GM23338 (cell line): Measurements from ENCODE around the gene ZNF740. TPM values are rescaled to one million over a fixed set of nuclear protein-coding genes. Genes with fewer than 3 reads are reported as not detected.
A peak's percentile ranks its signal among the peaks of the same experiment; 100 is the strongest.
"Not testable (repeated sequence)": the region's sequence is repeated elsewhere in the genome, so short reads cannot be mapped to it uniquely, and the experiment has no call there.

Source experiments
- ATAC-seq: fragments of 200-7000 bp; cut with Tn5 transposase; 3 replicates; pipeline ENCODE4 v1.9.1; 2020
- DNase-seq: peaks from one replicate; pipeline ENCODE4 v3.0.0-alpha.2; 2015; ENCODE audit warnings: low spot score
- H2AFZ ChIP-seq: fragments of 200-600 bp; sonication (generic); 2 replicates; pipeline ENCODE4 v1.8.0; 2016; ENCODE audit warnings: antibody characterized with exemption, mild to moderate bottlenecking, moderate library complexity
- H3F3A ChIP-seq: fragments of 200-600 bp; sonication (generic); replicated peaks from 2 replicates; pipeline ENCODE4 v1.8.0; 2017; ENCODE audit warnings: antibody characterized with exemption, mixed run types, low read depth
- H3K27ac ChIP-seq: fragments of 200-600 bp; sonication (generic); 2 replicates; pipeline ENCODE4 v1.6.1; 2016; ENCODE audit warnings: low read depth
- H3K27me3 ChIP-seq: fragments of 200-600 bp; sonication (generic); 2 replicates; pipeline ENCODE4 v1.8.0; 2016; ENCODE audit warnings: mild to moderate bottlenecking, mixed run types, moderate library complexity; ENCODE audit not compliant: insufficient read depth
- H3K36me3 ChIP-seq: fragments of 200-600 bp; sonication (generic); 2 replicates; pipeline ENCODE4 v1.8.0; 2016; ENCODE audit warnings: mild to moderate bottlenecking; ENCODE audit not compliant: insufficient read depth
- H3K4me1 ChIP-seq: fragments of 200-600 bp; sonication (generic); 2 replicates; pipeline ENCODE4 v1.8.0; 2016; ENCODE audit warnings: mild to moderate bottlenecking, moderate library complexity; ENCODE audit not compliant: insufficient read depth
- H3K4me2 ChIP-seq: fragments of 200-600 bp; sonication (generic); 2 replicates; pipeline ENCODE4 v1.7.1; 2017; ENCODE audit warnings: mixed run types
- H3K4me3 ChIP-seq: fragments of 200-600 bp; sonication (generic); 2 replicates; pipeline ENCODE4 v1.6.1; 2016; ENCODE audit warnings: mixed run types
- H3K79me2 ChIP-seq: fragments of 200-600 bp; sonication (generic); replicated peaks from 2 replicates; pipeline ENCODE4 v1.8.0; 2017; ENCODE audit warnings: mild to moderate bottlenecking; ENCODE audit not compliant: insufficient read depth
- H3K9me2 ChIP-seq: fragments of 200-600 bp; sonication (generic); 2 replicates; pipeline ENCODE4 v1.8.0; 2017; ENCODE audit not compliant: insufficient read depth
- H4K20me1 ChIP-seq: fragments of 200-600 bp; sonication (generic); replicated peaks from 2 replicates; pipeline ENCODE4 v1.8.0; 2017; ENCODE audit warnings: mild to moderate bottlenecking; ENCODE audit not compliant: insufficient read depth
- H3K27ac Mint-ChIP-seq: 2 replicates; pipeline ENCODE4 v1.8.0; 2020; ENCODE audit warnings: inconsistent platforms, mild to moderate bottlenecking, moderate library complexity, mixed read lengths
- H3K27me3 Mint-ChIP-seq: 3 replicates; pipeline ENCODE4 v1.8.0; 2022; ENCODE audit warnings: low read depth, mild to moderate bottlenecking, moderate library complexity, mixed read lengths, inconsistent platforms; ENCODE audit not compliant: insufficient read depth, poor library complexity
- H3K36me3 Mint-ChIP-seq: 3 replicates; pipeline ENCODE4 v1.8.0; 2021; ENCODE audit warnings: low read depth, mild to moderate bottlenecking, inconsistent platforms, moderate library complexity, mixed read lengths
- H3K4me1 Mint-ChIP-seq: 3 replicates; pipeline ENCODE4 v1.8.0; 2020; ENCODE audit warnings: mild to moderate bottlenecking, inconsistent platforms, mixed read lengths
- H3K4me3 Mint-ChIP-seq: 3 replicates; pipeline ENCODE4 v1.8.0; 2021; ENCODE audit warnings: moderate library complexity, mild to moderate bottlenecking, inconsistent platforms, mixed read lengths
- H3K9me3 Mint-ChIP-seq: 3 replicates; pipeline ENCODE4 v1.8.0; 2020; ENCODE audit warnings: moderate library complexity, mild to moderate bottlenecking, inconsistent platforms, mixed read lengths
- CREB1 ChIP-seq: fragments of 250-450 bp; sonication (Bioruptor Pico); IDR thresholded peaks from 2 replicates; pipeline ENCODE4 v1.5.0; 2020; ENCODE audit warnings: low read depth, mild to moderate bottlenecking, moderate library complexity
- EZH2 ChIP-seq: fragments of 200-600 bp; sonication (generic); IDR thresholded peaks from one replicate; pipeline ENCODE4 v1.8.0; 2017; ENCODE audit warnings: antibody characterized with exemption, mild to moderate bottlenecking, low read depth; ENCODE audit not compliant: unreplicated experiment
- JUNB ChIP-seq: IDR thresholded peaks from one replicate; pipeline ENCODE4 v1.6.1; 2016; ENCODE audit warnings: antibody characterized with exemption; ENCODE audit not compliant: unreplicated experiment
- STAT1 ChIP-seq: IDR thresholded peaks from one replicate; pipeline ENCODE4 v1.6.1; 2016; ENCODE audit warnings: antibody characterized with exemption; ENCODE audit not compliant: unreplicated experiment
- ZNF114 ChIP-seq: fragments of 250-450 bp; sonication (Bioruptor Pico); IDR thresholded peaks from 2 replicates; pipeline ENCODE4 v1.5.0; 2020; ENCODE audit warnings: mild to moderate bottlenecking, moderate library complexity
- ZNF331 ChIP-seq: fragments of 250-450 bp; sonication (Bioruptor Pico); IDR thresholded peaks from 2 replicates; pipeline ENCODE4 v1.5.0; 2020; ENCODE audit warnings: low read depth, mild to moderate bottlenecking, moderate library complexity
- polyA plus RNA-seq: library from polyadenylated mRNA; unstranded; fragments of >200 nt; fragmentation: Nextera tagmentation; extraction: Ambion mirVana; gene quantifications from 2 replicates; pipeline ENCODE4 v1.2.1, GENCODE V29; 2016
- total RNA-seq: library from RNA; depleted of rRNA; stranded (reverse); fragments of >200 nt; shearing (Covaris generic); gene quantifications from 2 replicates; pipeline ENCODE4 v1.2.3, GENCODE V29; 2014
- TF ChIP-seq, protein P1 (sequence below): IDR thresholded peaks from 2 replicates; pipeline ENCODE4 v1.6.1; 2016; ENCODE audit warnings: antibody characterized with exemption
- TF ChIP-seq, protein P2 (sequence below): IDR thresholded peaks from one replicate; pipeline ENCODE4 v1.6.1; 2018; ENCODE audit warnings: antibody characterized with exemption; ENCODE audit not compliant: unreplicated experiment

The ZNF740 gene
- total and polyA plus RNA-seq, 2 experiments from 2014 or later, result 2.6 to 13.0 TPM

DNA sequence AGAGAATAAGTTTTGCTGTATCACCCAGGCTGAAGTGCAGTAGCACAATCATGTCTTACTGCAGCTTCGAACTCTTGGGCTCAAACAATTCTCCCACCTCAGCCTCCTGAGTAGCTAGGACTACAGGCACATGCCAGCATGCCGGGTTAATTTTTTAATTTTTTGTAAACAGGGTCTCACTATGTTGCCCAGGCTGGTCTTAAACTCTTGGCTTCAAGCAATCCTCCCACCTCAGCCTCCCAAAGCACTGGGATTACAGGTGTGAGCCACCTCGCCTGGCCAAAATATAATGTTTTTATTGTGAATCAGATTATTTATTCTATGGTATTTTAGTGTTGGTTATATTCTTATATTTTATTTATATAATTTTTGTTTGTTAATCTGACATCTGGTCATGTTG is 3.8 kb upstream of the ZNF740 start:
- Histone ChIP-seq H3K4me2 (no peak overlapping the region), H3F3A (peaks cover 14% of the 10 kb centered on the region), H3K79me2 (peaks cover 3% of the 10 kb centered on the region), H3K36me3 (peaks cover 2% of the 10 kb centered on the region; the same call in 1 of the 2 replicates), H3K27ac (no peak overlapping the region), H3K27me3 (peaks cover 78% of the 10 kb centered on the region), H4K20me1 (peaks cover 18% of the 10 kb centered on the region; the same call in 1 of the 2 replicates), H3K4me3 (no peak overlapping the region), H3K9me2 (no peaks in the 10 kb centered on the region), H2AFZ (no peak overlapping the region), H3K4me1 (peaks cover 21% of the 10 kb centered on the region)
- H3K4me3 Mint-ChIP-seq, result no peak overlapping the region
- H3K4me1 Mint-ChIP-seq, result peaks cover 27% of the 10 kb centered on the region
- no peaks in the 10 kb centered on the region for H3K9me3 Mint-ChIP-seq
- H3K27me3 Mint-ChIP-seq, result peaks cover 79% of the 10 kb centered on the region
- H3K27ac Mint-ChIP-seq, result no peak overlapping the region
- ATAC-seq (no peak), DNase-seq (no peak)
- TF ChIP-seq ZNF114 (CRISPR knock-in tag) (no peak), EZH2 (no peak), CREB1 (CRISPR knock-in tag) (no peak), STAT1 (no peak), ZNF331 (CRISPR knock-in tag) (no peak), JUNB (no peak)
- TF ChIP-seq, protein P1, sequence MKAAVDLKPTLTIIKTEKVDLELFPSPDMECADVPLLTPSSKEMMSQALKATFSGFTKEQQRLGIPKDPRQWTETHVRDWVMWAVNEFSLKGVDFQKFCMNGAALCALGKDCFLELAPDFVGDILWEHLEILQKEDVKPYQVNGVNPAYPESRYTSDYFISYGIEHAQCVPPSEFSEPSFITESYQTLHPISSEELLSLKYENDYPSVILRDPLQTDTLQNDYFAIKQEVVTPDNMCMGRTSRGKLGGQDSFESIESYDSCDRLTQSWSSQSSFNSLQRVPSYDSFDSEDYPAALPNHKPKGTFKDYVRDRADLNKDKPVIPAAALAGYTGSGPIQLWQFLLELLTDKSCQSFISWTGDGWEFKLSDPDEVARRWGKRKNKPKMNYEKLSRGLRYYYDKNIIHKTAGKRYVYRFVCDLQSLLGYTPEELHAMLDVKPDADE, result no peak
- TF ChIP-seq, protein P2, sequence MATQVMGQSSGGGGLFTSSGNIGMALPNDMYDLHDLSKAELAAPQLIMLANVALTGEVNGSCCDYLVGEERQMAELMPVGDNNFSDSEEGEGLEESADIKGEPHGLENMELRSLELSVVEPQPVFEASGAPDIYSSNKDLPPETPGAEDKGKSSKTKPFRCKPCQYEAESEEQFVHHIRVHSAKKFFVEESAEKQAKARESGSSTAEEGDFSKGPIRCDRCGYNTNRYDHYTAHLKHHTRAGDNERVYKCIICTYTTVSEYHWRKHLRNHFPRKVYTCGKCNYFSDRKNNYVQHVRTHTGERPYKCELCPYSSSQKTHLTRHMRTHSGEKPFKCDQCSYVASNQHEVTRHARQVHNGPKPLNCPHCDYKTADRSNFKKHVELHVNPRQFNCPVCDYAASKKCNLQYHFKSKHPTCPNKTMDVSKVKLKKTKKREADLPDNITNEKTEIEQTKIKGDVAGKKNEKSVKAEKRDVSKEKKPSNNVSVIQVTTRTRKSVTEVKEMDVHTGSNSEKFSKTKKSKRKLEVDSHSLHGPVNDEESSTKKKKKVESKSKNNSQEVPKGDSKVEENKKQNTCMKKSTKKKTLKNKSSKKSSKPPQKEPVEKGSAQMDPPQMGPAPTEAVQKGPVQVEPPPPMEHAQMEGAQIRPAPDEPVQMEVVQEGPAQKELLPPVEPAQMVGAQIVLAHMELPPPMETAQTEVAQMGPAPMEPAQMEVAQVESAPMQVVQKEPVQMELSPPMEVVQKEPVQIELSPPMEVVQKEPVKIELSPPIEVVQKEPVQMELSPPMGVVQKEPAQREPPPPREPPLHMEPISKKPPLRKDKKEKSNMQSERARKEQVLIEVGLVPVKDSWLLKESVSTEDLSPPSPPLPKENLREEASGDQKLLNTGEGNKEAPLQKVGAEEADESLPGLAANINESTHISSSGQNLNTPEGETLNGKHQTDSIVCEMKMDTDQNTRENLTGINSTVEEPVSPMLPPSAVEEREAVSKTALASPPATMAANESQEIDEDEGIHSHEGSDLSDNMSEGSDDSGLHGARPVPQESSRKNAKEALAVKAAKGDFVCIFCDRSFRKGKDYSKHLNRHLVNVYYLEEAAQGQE, result no peak
- peaks cover 8% of the 10 kb centered on the region for H3K36me3 Mint-ChIP-seq

DNA sequence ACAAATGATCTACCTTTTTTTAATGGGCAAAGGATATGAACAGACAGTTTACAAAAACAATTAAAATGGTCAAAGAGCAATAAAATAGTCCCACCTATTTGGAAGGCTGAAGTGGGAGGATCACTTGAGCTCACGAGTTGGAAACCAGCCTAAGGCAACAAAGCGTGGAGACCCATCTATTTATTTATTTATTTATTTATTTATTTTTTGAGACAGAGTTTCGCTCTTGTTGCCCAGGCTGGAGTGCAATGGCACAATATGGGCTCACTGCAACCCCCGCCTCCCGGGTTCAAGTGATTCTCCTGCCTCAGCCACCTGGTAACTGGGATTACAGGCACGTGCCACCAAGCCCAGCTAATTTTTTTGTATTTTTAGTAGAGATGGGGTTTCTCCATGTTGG is 3.1 kb upstream of the ZNF740 start:
- H3F3A ChIP-seq, result peaks cover 19% of the 10 kb centered on the region
- not testable (repeated sequence) for H3K9me2 ChIP-seq, H3K27ac Mint-ChIP-seq, H3K4me3 Mint-ChIP-seq, ATAC-seq, H3K9me3 Mint-ChIP-seq, H2AFZ ChIP-seq, H3K4me2 ChIP-seq, H3K27ac ChIP-seq, H3K4me3 ChIP-seq, DNase-seq, H3K36me3 ChIP-seq, H3K79me2 ChIP-seq
- peaks cover 71% of the 10 kb centered on the region for H3K27me3 ChIP-seq
- H3K4me1 ChIP-seq, result peaks cover 24% of the 10 kb centered on the region
- peaks cover 13% of the 10 kb centered on the region for H3K36me3 Mint-ChIP-seq
- H4K20me1 ChIP-seq, result peaks cover 23% of the 10 kb centered on the region
- peaks cover 32% of the 10 kb centered on the region for H3K4me1 Mint-ChIP-seq
- H3K27me3 Mint-ChIP-seq, result peaks cover 74% of the 10 kb centered on the region

DNA sequence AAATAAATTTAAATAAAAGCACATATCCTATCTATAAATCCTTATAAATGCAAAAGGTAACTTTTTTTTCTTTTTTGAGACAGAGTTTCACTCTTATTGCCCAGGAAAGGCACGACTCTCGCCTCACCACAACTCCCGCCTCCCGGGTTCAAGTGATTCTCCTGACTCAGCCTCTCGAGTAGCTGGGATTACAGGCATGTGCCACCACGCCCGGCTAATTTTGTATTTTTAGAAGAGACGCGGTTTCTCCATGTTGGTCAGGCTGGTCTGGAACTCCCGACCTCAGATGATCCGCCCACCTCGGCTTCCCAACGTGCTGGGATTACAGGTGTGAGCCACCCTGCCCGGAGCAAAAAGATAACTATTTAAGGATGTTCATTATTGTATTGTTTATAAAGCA is 1.7 kb upstream of the ZNF740 start:
- not testable (repeated sequence) for H3K9me2 ChIP-seq, DNase-seq, ATAC-seq, H3K27ac Mint-ChIP-seq, H3K9me3 Mint-ChIP-seq, H3K4me2 ChIP-seq, H3K4me3 ChIP-seq, H2AFZ ChIP-seq, H3K27ac ChIP-seq
- Histone ChIP-seq H3K4me1 (peaks cover 24% of the 10 kb centered on the region), H4K20me1 (peaks cover 31% of the 10 kb centered on the region), H3K27me3 (peaks cover 57% of the 10 kb centered on the region), H3K79me2 (peaks cover 17% of the 10 kb centered on the region), H3F3A (peaks cover 19% of the 10 kb centered on the region), H3K36me3 (peaks cover 11% of the 10 kb centered on the region; the same call in 1 of the 2 replicates)
- Mint-ChIP-seq H3K36me3 (peaks cover 25% of the 10 kb centered on the region), H3K4me1 (peaks cover 36% of the 10 kb centered on the region), H3K27me3 (peaks cover 60% of the 10 kb centered on the region), H3K4me3 (peak overlapping the region; percentile 84; the same call in 1 of the 3 replicates)
